Caco-2 (cell line): Measurements from ENCODE around the gene IGSF6. TPM values are rescaled to one million over a fixed set of nuclear protein-coding genes. Genes with fewer than 3 reads are reported as not detected.
"Not testable (repeated sequence)": the region's sequence is repeated elsewhere in the genome, so short reads cannot be mapped to it uniquely, and the experiment has no call there.

Source experiments
- BruUV-seq: library from RNA; stranded (reverse); fragments of 400-500 nt; replicated peaks from 2 replicates; lab custom pipeline; 2021; lab: Mats Ljungman, UMichigan
- CTCF ChIA-PET: fragments of 300-600 bp; sonication (Branson Sonifier 250); formaldehyde crosslinking; loops from one replicate; lab custom pipeline; 2022; ENCODE audit warnings: antibody characterized with exemption; lab: Charles Lee
- POLR2A ChIA-PET: fragments of 300-600 bp; sonication (Branson Sonifier 250); formaldehyde crosslinking; loops from one replicate; lab custom pipeline; 2022; ENCODE audit warnings: antibody characterized with exemption; lab: Charles Lee
- DNase-seq, 2 experiments: peaks; one replicate each; pipeline versions ENCODE4 v3.0.0 to v3.0.0-alpha.2; 2020 to 2022
- H3K27me3 ChIP-seq: replicated peaks from 2 replicates; pipeline ENCODE4 v1.6.0; 2011; ENCODE audit warnings: low read length; ENCODE audit not compliant: control insufficient read depth, insufficient read depth
- H3K36me3 ChIP-seq: 2 replicates; pipeline ENCODE4 v1.5.1; 2011; ENCODE audit warnings: low read length; ENCODE audit not compliant: control insufficient read depth, insufficient read depth
- H3K4me1 ChIP-seq: fragments of 250-450 bp; sonication (Bioruptor Pico); 2 replicates; pipeline ENCODE4 v1.5.1; 2020; ENCODE audit warnings: mild to moderate bottlenecking
- H3K4me3 ChIP-seq: 2 replicates; pipeline ENCODE4 v1.5.1; 2011; ENCODE audit warnings: low read depth, mild to moderate bottlenecking, control low read depth, low read length
- H3K9me3 ChIP-seq: fragments of 250-450 bp; sonication (Bioruptor Pico); 2 replicates; pipeline ENCODE4 v1.5.1; 2020; ENCODE audit warnings: mild to moderate bottlenecking, moderate library complexity
- H3K27ac Mint-ChIP-seq: one replicate; pipeline ENCODE4 v1.8.0; 2022; ENCODE audit warnings: mixed read lengths; ENCODE audit not compliant: unreplicated experiment
- H3K27me3 Mint-ChIP-seq: one replicate; pipeline ENCODE4 v1.8.0; 2022; ENCODE audit warnings: mixed read lengths; ENCODE audit not compliant: insufficient read depth, unreplicated experiment
- H3K36me3 Mint-ChIP-seq: one replicate; pipeline ENCODE4 v1.8.0; 2022; ENCODE audit warnings: mild to moderate bottlenecking, mixed read lengths; ENCODE audit not compliant: insufficient read depth, unreplicated experiment
- H3K4me1 Mint-ChIP-seq: one replicate; pipeline ENCODE4 v1.8.0; 2022; ENCODE audit warnings: low read depth, mixed read lengths; ENCODE audit not compliant: unreplicated experiment
- H3K4me3 Mint-ChIP-seq: one replicate; pipeline ENCODE4 v1.8.0; 2022; ENCODE audit warnings: mild to moderate bottlenecking, moderate library complexity, mixed read lengths; ENCODE audit not compliant: unreplicated experiment
- H3K9me3 Mint-ChIP-seq: one replicate; pipeline ENCODE4 v1.8.0; 2022; ENCODE audit warnings: mixed read lengths; ENCODE audit not compliant: unreplicated experiment
- intact Hi-C: fragments of 100-400 bp; cut with micrococcal nuclease; formaldehyde crosslinking; loops from one replicate; pipeline ENCODE4 v1.10.0; 2022; ENCODE audit not compliant: unreplicated experiment
- total RNA-seq: library from RNA; stranded (reverse); gene quantifications from 2 replicates; pipeline ENCODE4 v1.2.3, GENCODE V29; 2022
- TF ChIP-seq, protein P1 (sequence below), 2 experiments: fragments of 200-600 bp in 1 of 2; IDR thresholded peaks; 1 replicate in 1 of 2; 2 replicates in 1 of 2; pipeline versions ENCODE4 v1.5.1 to v1.8.0; 2011 to 2022; ENCODE audit warnings: antibody characterized with exemption in 1 of 2, control low read depth in 1 of 2, inconsistent platforms in 1 of 2, low read depth in 1 of 2, low read length in 1 of 2, mild to moderate bottlenecking in 1 of 2, moderate library complexity in 1 of 2; ENCODE audit not compliant: insufficient read depth in 1 of 2, severe bottlenecking in 1 of 2, unreplicated experiment in 1 of 2

Gene IGSF6
- total RNA-seq, 1 experiment from 2014 or later, result not detected

DNA sequence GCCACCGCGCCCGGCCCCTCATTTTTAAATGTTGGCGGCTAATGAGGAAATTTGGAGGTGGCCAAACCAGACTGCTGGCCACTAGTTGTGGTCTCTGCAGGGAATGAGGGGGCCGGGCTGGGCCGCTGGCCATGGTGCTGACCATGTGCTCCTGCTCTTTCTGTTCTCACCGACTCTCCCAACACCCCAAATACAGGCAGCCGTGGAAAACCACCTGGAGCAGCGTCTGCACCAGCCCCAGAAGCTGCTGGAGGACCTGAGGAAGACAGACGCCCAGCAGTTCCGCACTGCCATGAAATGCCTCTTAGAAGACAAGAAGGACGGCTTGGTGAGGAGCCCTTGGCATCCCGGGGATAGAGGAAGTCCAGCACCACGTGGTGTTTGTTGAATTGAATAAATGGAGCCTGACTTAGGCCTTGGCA lies 32.6 kb upstream of the IGSF6 start:
- H3K4me1 ChIP-seq, result no peaks in the 10 kb centered on the region
- no peaks in the 10 kb centered on the region for H3K9me3 ChIP-seq
- DNase-seq, result peak in 1 of 2 experiments; percentile 7
- TF ChIP-seq, protein P1, sequence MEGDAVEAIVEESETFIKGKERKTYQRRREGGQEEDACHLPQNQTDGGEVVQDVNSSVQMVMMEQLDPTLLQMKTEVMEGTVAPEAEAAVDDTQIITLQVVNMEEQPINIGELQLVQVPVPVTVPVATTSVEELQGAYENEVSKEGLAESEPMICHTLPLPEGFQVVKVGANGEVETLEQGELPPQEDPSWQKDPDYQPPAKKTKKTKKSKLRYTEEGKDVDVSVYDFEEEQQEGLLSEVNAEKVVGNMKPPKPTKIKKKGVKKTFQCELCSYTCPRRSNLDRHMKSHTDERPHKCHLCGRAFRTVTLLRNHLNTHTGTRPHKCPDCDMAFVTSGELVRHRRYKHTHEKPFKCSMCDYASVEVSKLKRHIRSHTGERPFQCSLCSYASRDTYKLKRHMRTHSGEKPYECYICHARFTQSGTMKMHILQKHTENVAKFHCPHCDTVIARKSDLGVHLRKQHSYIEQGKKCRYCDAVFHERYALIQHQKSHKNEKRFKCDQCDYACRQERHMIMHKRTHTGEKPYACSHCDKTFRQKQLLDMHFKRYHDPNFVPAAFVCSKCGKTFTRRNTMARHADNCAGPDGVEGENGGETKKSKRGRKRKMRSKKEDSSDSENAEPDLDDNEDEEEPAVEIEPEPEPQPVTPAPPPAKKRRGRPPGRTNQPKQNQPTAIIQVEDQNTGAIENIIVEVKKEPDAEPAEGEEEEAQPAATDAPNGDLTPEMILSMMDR (IDR thresholded peaks at IDR 0.05; ENCODE audit: insufficient read depth in 1 of 2, low read depth in 1 of 2, low read length in 1 of 2, severe bottlenecking in 1 of 2, unreplicated experiment in 1 of 2), result no peak
- POLR2A ChIA-PET, result no interaction called here
- Mint-ChIP-seq H3K4me1 (no peaks in the 10 kb centered on the region), H3K4me3 (no peak overlapping the region), H3K27me3 (no peaks in the 10 kb centered on the region), H3K27ac (no peak overlapping the region), H3K36me3 (peaks cover 5% of the 10 kb centered on the region), H3K9me3 (no peaks in the 10 kb centered on the region)
- H3K4me3 ChIP-seq, result no peak overlapping the region
- CTCF ChIA-PET, result no interaction called here
- intact Hi-C loops, result no loop called here
- no peaks in the 10 kb centered on the region for H3K27me3 ChIP-seq
- H3K36me3 ChIP-seq, result no peaks in the 10 kb centered on the region
- no TSS peak for BruUV-seq

DNA sequence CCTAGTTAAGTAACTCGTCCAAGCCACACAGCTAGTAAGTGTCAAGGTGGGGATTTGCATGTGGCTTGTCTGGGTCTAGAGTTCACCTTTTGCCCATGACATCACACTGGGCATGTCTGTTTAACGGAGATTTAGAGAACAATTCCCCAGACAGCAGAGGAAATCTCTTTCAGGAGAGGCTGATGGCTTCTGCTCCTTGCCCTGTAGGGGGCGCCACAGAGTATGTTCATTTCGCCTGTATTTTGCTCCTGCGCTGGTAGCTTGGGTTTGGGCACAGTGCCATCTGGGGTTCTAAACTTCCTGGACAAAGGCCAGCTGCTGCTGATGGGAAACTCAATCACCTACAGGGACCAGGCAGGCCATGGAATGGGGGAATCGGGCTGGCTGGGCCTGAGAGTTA lies 31.8 kb upstream of the IGSF6 start:
- POLR2A ChIA-PET, result no interaction called here
- no peak for DNase-seq
- intact Hi-C loops, result no loop called here
- no peak overlapping the region for H3K4me3 Mint-ChIP-seq
- no peaks in the 10 kb centered on the region for H3K4me1 ChIP-seq
- no peaks in the 10 kb centered on the region for H3K36me3 ChIP-seq
- H3K27me3 Mint-ChIP-seq, result no peaks in the 10 kb centered on the region
- no peaks in the 10 kb centered on the region for H3K9me3 Mint-ChIP-seq
- no peaks in the 10 kb centered on the region for H3K9me3 ChIP-seq
- no peaks in the 10 kb centered on the region for H3K27me3 ChIP-seq
- H3K36me3 Mint-ChIP-seq, result peaks cover 5% of the 10 kb centered on the region
- no TSS peak for BruUV-seq
- TF ChIP-seq, protein P1 (IDR thresholded peaks at IDR 0.05; ENCODE audit: insufficient read depth in 1 of 2, low read depth in 1 of 2, low read length in 1 of 2, severe bottlenecking in 1 of 2, unreplicated experiment in 1 of 2), result peak; percentile 17 to 48
- H3K4me1 Mint-ChIP-seq, result no peaks in the 10 kb centered on the region
- H3K27ac Mint-ChIP-seq, result no peak overlapping the region
- no peak overlapping the region for H3K4me3 ChIP-seq
- CTCF ChIA-PET, result no interaction called here

DNA sequence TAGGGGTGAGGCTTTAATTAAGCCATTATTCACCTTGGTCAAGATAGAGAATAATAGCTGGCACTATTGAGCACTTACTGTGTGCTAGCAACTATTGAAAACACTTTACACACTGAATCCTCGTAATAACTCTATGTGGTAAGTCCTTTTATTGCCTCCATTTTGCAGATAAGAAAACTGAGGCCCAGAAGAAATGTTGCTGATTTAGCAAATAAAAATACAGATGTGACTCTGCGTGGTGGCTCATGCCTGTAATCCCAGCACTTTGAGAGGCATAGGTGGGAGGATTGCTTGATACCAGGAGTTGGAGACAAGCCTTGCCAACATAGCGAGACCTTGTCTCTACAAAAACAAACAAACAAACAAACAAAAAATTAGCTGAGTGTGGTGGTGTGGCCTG lies 30.8 kb upstream of the IGSF6 start:
- Histone ChIP-seq H3K4me1 (no peaks in the 10 kb centered on the region), H3K4me3 (no peak overlapping the region), H3K27me3 (no peaks in the 10 kb centered on the region), H3K36me3 (no peaks in the 10 kb centered on the region), H3K9me3 (no peaks in the 10 kb centered on the region)
- peaks cover 5% of the 10 kb centered on the region for H3K36me3 Mint-ChIP-seq
- intact Hi-C loops, result no loop called here
- TF ChIP-seq, protein P1 (IDR thresholded peaks at IDR 0.05; ENCODE audit: insufficient read depth in 1 of 2, low read depth in 1 of 2, low read length in 1 of 2, severe bottlenecking in 1 of 2, unreplicated experiment in 1 of 2), result no peak
- H3K27me3 Mint-ChIP-seq, result no peaks in the 10 kb centered on the region
- POLR2A ChIA-PET, result no interaction called here
- no peaks in the 10 kb centered on the region for H3K4me1 Mint-ChIP-seq
- H3K27ac Mint-ChIP-seq, result no peak overlapping the region
- DNase-seq, result no peak
- H3K4me3 Mint-ChIP-seq, result no peak overlapping the region
- CTCF ChIA-PET, result no interaction called here
- H3K9me3 Mint-ChIP-seq, result no peaks in the 10 kb centered on the region
- BruUV-seq, result no TSS peak

DNA sequence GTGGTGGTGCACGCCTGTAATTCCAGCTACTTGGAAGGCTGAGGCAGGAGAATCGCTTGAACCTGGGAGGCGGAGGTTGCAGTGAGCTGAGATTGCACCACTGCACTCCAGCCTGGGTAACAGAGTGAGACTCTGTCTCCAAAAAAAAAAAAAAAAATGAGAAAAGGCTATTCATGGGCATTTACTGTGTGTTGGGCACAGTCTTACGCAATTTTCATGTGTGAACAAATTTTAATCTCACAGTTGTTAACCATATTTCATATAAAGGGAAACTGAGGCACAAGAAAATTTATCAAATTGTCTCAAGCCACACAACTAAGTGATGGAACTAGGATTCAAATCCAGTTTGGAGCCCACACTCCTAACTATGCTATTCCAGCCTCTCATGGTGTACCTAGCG lies 28.3 kb upstream of the IGSF6 start:
- H3K4me1 ChIP-seq, H3K4me1 Mint-ChIP-seq, H3K36me3 ChIP-seq, BruUV-seq, H3K4me3 ChIP-seq, H3K9me3 ChIP-seq, POLR2A ChIA-PET, H3K27ac Mint-ChIP-seq, H3K27me3 Mint-ChIP-seq, H3K27me3 ChIP-seq, DNase-seq, intact Hi-C loops, H3K9me3 Mint-ChIP-seq, CTCF ChIA-PET, H3K4me3 Mint-ChIP-seq, H3K36me3 Mint-ChIP-seq: not testable (repeated sequence)

DNA sequence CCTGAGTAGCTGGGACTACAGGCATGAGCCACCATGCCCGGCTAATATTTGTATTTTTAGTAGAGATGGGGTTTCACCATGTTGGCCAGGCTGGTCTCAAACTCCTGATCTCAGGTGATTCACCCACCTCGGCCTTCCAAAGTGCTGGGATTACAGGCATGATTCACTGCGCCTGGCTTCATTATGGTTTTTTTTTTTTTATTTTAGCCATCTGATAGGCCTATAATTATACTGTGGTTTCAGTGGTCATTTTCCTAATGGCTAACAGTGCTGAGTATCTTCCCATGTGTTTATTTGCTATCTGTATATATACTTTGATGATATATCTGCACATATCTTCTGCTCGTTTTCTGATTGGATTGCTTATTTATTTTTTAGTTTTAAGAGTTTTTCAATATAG lies 22.0 kb upstream of the IGSF6 start:
- BruUV-seq, H3K4me3 Mint-ChIP-seq, H3K27me3 ChIP-seq, H3K4me1 Mint-ChIP-seq, CTCF ChIA-PET, H3K9me3 ChIP-seq, H3K9me3 Mint-ChIP-seq, intact Hi-C loops, H3K27me3 Mint-ChIP-seq, H3K36me3 ChIP-seq, H3K4me3 ChIP-seq, DNase-seq, H3K27ac Mint-ChIP-seq, H3K36me3 Mint-ChIP-seq, POLR2A ChIA-PET, H3K4me1 ChIP-seq: not testable (repeated sequence)
